ENCODE measurements around the gene PHETA2. TPM values are rescaled to one million over a fixed set of nuclear protein-coding genes. Genes with fewer than 3 reads are reported as not detected.

Gene PHETA2
- total RNA-seq, 1 experiment from 2014 or later, result 19.7 TPM

- Mint-ChIP-seq H3K4me3 (ENCODE audit: unreplicated experiment) (no peak overlapping the region), H3K27me3 (ENCODE audit: insufficient read depth, unreplicated experiment) (no peaks in the 10 kb centered on the region), H3K27ac (ENCODE audit: unreplicated experiment) (no peak overlapping the region), H3K4me1 (ENCODE audit: low read depth, unreplicated experiment) (no peaks in the 10 kb centered on the region), H3K36me3 (ENCODE audit: insufficient read depth, unreplicated experiment) (peaks cover 14% of the 10 kb centered on the region), H3K9me3 (ENCODE audit: unreplicated experiment) (no peaks in the 10 kb centered on the region)
- ChIA-PET CTCF (no interaction called here), POLR2A (no interaction called here)
- H3K4me1 ChIP-seq, result peaks cover 7% of the 10 kb centered on the region; the same call in 1 of the 2 replicates
- intact Hi-C loops (cut with micrococcal nuclease; ENCODE audit: unreplicated experiment), result no loop called here
- H3K9me3 ChIP-seq, result no peaks in the 10 kb centered on the region
- TF ChIP-seq, protein P1, sequence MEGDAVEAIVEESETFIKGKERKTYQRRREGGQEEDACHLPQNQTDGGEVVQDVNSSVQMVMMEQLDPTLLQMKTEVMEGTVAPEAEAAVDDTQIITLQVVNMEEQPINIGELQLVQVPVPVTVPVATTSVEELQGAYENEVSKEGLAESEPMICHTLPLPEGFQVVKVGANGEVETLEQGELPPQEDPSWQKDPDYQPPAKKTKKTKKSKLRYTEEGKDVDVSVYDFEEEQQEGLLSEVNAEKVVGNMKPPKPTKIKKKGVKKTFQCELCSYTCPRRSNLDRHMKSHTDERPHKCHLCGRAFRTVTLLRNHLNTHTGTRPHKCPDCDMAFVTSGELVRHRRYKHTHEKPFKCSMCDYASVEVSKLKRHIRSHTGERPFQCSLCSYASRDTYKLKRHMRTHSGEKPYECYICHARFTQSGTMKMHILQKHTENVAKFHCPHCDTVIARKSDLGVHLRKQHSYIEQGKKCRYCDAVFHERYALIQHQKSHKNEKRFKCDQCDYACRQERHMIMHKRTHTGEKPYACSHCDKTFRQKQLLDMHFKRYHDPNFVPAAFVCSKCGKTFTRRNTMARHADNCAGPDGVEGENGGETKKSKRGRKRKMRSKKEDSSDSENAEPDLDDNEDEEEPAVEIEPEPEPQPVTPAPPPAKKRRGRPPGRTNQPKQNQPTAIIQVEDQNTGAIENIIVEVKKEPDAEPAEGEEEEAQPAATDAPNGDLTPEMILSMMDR (IDR thresholded peaks at IDR 0.05; ENCODE audit: insufficient read depth in 1 of 2, low read depth in 1 of 2, low read length in 1 of 2, severe bottlenecking in 1 of 2, unreplicated experiment in 1 of 2), result no peak
- BruUV-seq (replicated peaks), result no TSS peak
- H3K27me3 ChIP-seq (replicated peaks; ENCODE audit: control insufficient read depth, insufficient read depth, low read length), result no peaks in the 10 kb centered on the region
- no peak for DNase-seq
- no peak overlapping the region for H3K4me3 ChIP-seq (ENCODE audit: low read depth, low read length)
- H3K36me3 ChIP-seq (ENCODE audit: control insufficient read depth, insufficient read depth, low read length), result no peaks in the 10 kb centered on the region; the same call in 1 of the 2 replicates
Observed at GRCh38 chr22:42066126-42066761, 7.8 kb upstream of the PHETA2 start.

DNA sequence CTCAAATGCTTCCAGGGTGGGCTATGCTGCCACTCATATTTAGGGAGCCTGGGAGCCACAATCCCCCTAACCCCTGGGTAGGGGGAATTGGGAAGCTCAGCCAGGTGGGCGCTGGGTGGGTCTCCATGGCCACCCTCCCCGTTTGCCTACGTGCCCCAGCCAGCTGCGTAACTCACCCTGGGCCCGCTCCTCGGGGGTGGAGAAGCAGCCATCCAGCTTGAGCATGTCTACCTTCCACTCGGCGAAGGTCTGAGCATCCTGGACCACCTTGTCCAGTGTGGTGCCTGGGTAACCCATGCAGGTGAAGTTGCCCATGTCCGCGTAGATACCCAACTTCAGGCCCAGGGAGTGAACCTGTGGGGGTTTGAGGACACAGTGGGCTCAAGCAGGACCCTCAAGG lies 7.1 kb upstream of the PHETA2 start:
- H3K4me3 Mint-ChIP-seq (ENCODE audit: unreplicated experiment), result no peak overlapping the region
- no peaks in the 10 kb centered on the region for H3K4me1 Mint-ChIP-seq (ENCODE audit: low read depth, unreplicated experiment)
- ChIA-PET POLR2A (no interaction called here), CTCF (no interaction called here)
- Histone ChIP-seq H3K4me3 (ENCODE audit: low read depth, low read length) (no peak overlapping the region), H3K36me3 (ENCODE audit: control insufficient read depth, insufficient read depth, low read length) (no peaks in the 10 kb centered on the region; the same call in 1 of the 2 replicates), H3K27me3 (replicated peaks; ENCODE audit: control insufficient read depth, insufficient read depth, low read length) (no peaks in the 10 kb centered on the region), H3K4me1 (peaks cover 11% of the 10 kb centered on the region), H3K9me3 (no peaks in the 10 kb centered on the region)
- TF ChIP-seq, protein P1 (IDR thresholded peaks at IDR 0.05; ENCODE audit: insufficient read depth in 1 of 2, low read depth in 1 of 2, low read length in 1 of 2, severe bottlenecking in 1 of 2, unreplicated experiment in 1 of 2), result no peak
- no peaks in the 10 kb centered on the region for H3K9me3 Mint-ChIP-seq (ENCODE audit: unreplicated experiment)
- BruUV-seq (replicated peaks), result no TSS peak
- peak overlapping the region; percentile 9 for H3K27ac Mint-ChIP-seq (ENCODE audit: unreplicated experiment)
- peaks cover 14% of the 10 kb centered on the region for H3K36me3 Mint-ChIP-seq (ENCODE audit: insufficient read depth, unreplicated experiment)
- intact Hi-C loops (cut with micrococcal nuclease; ENCODE audit: unreplicated experiment), result no loop called here
- H3K27me3 Mint-ChIP-seq (ENCODE audit: insufficient read depth, unreplicated experiment), result no peaks in the 10 kb centered on the region
- DNase-seq, result no peak

DNA sequence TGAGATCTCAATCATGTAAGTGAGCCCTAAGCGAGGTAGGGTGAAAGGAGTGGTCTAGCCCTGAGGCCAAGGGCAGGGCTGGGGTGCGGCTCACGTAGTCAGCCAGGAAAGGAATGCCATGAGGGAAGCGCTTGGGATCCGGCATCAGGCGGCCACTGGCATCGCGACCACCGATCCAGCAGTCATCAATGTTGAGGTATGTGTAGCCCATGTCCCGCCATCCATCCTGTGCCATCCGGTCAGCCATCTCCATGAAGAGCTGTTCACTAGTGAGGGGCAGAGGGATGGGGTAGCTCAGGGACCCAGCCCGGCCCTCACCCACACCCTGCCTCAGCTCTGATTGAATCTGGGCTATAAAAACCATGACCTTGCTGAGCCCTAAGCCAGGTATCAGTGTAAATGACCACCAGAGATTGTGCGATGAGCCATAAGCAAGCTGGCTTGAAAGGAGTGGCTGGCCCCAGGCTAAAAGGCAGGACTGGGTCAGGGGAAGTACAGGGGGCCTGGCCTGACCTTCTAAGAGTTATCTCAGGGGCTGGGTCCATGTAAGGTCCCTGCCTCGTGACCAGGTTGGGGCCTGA lies 6.3 kb upstream of the PHETA2 start:
- Mint-ChIP-seq H3K27ac (ENCODE audit: unreplicated experiment) (peak overlapping the region; percentile 9), H3K36me3 (ENCODE audit: insufficient read depth, unreplicated experiment) (peaks cover 12% of the 10 kb centered on the region), H3K27me3 (ENCODE audit: insufficient read depth, unreplicated experiment) (no peaks in the 10 kb centered on the region), H3K4me3 (ENCODE audit: unreplicated experiment) (no peak overlapping the region), H3K4me1 (ENCODE audit: low read depth, unreplicated experiment) (no peaks in the 10 kb centered on the region), H3K9me3 (ENCODE audit: unreplicated experiment) (no peaks in the 10 kb centered on the region)
- BruUV-seq (replicated peaks), result no TSS peak
- no peaks in the 10 kb centered on the region for H3K9me3 ChIP-seq
- ChIA-PET CTCF (no interaction called here), POLR2A (no interaction called here)
- no peaks in the 10 kb centered on the region for H3K27me3 ChIP-seq (replicated peaks; ENCODE audit: control insufficient read depth, insufficient read depth, low read length)
- intact Hi-C loops (cut with micrococcal nuclease; ENCODE audit: unreplicated experiment), result no loop called here
- H3K4me1 ChIP-seq, result peaks cover 11% of the 10 kb centered on the region
- no peaks in the 10 kb centered on the region; the same call in 1 of the 2 replicates for H3K36me3 ChIP-seq (ENCODE audit: control insufficient read depth, insufficient read depth, low read length)
- TF ChIP-seq, protein P1 (IDR thresholded peaks at IDR 0.05; ENCODE audit: insufficient read depth in 1 of 2, low read depth in 1 of 2, low read length in 1 of 2, severe bottlenecking in 1 of 2, unreplicated experiment in 1 of 2), result no peak
- DNase-seq, result no peak
- no peak overlapping the region for H3K4me3 ChIP-seq (ENCODE audit: low read depth, low read length)
